DND-41 (cell line): Measurements from ENCODE around the gene RNASE4.
A peak's percentile ranks its signal among the peaks of the same experiment; 100 is the strongest.

Source experiments
- ATAC-seq: fragments of 200-7000 bp; cut with Tn5 transposase; 3 replicates; pipeline ENCODE4 v1.9.1; 2021; ENCODE audit warnings: low read depth; ENCODE audit not compliant: insufficient read depth
- DNase-seq: peaks from one replicate; pipeline ENCODE4 v3.0.0-alpha.2; 2020
- H2AFZ ChIP-seq: 2 replicates; pipeline ENCODE4 v1.6.0; 2012; ENCODE audit warnings: low read depth, low read length
- H3K27ac ChIP-seq: 2 replicates; pipeline ENCODE4 v1.5.1; 2012; ENCODE audit warnings: low read length, inconsistent platforms
- H3K27me3 ChIP-seq: fragments of 200-600 bp; sonication (generic); 2 replicates; pipeline ENCODE4 v1.6.0; 2012; ENCODE audit warnings: low read length, mild to moderate bottlenecking, inconsistent platforms; ENCODE audit not compliant: insufficient read depth, poor library complexity
- H3K36me3 ChIP-seq: 2 replicates; pipeline ENCODE4 v1.5.1; 2012; ENCODE audit warnings: low read length, inconsistent platforms; ENCODE audit not compliant: insufficient read depth
- H3K4me1 ChIP-seq: 2 replicates; pipeline ENCODE4 v1.5.1; 2012; ENCODE audit warnings: mild to moderate bottlenecking, low read length; ENCODE audit not compliant: insufficient read depth
- H3K4me2 ChIP-seq: 2 replicates; pipeline ENCODE4 v1.6.0; 2012; ENCODE audit warnings: mild to moderate bottlenecking, moderate library complexity, low read length, inconsistent platforms; ENCODE audit not compliant: insufficient read depth
- H3K4me3 ChIP-seq, 2 experiments: fragments of 200-600 bp in 1 of 2; shearing (Covaris generic) in 1 of 2; 2 replicates each; pipeline ENCODE4 v1.5.1; 2012 to 2016; ENCODE audit warnings: inconsistent platforms in 2 of 2, low read length in 2 of 2, mild to moderate bottlenecking in 2 of 2, low read depth in 1 of 2, moderate library complexity in 1 of 2
- H3K79me2 ChIP-seq: 2 replicates; pipeline ENCODE4 v1.6.0; 2012; ENCODE audit warnings: low read length, inconsistent platforms; ENCODE audit not compliant: insufficient read depth
- H3K9ac ChIP-seq: 2 replicates; pipeline ENCODE4 v1.6.0; 2012; ENCODE audit warnings: low read depth, mild to moderate bottlenecking, inconsistent platforms, low read length, moderate library complexity
- H3K9me3 ChIP-seq: 2 replicates; pipeline ENCODE4 v1.5.1; 2012; ENCODE audit warnings: low read length, moderate library complexity, mild to moderate bottlenecking, inconsistent platforms; ENCODE audit not compliant: insufficient read depth, severe bottlenecking
- H4K20me1 ChIP-seq: 2 replicates; pipeline ENCODE4 v1.6.0; 2012; ENCODE audit warnings: low read length; ENCODE audit not compliant: insufficient read depth
- CTCF ChIP-seq: IDR thresholded peaks from 2 replicates; pipeline ENCODE4 v1.5.1; 2012; ENCODE audit warnings: borderline replicate concordance, low read length, moderate library complexity, mild to moderate bottlenecking; ENCODE audit not compliant: poor library complexity, severe bottlenecking; ENCODE audit errors: extremely low read depth
- EZH2 ChIP-seq: IDR thresholded peaks from 3 replicates; pipeline ENCODE4 v1.6.1; 2012; ENCODE audit warnings: borderline replicate concordance, low read depth, mild to moderate bottlenecking, moderate library complexity, low read length, inconsistent platforms; ENCODE audit not compliant: severe bottlenecking

Gene RNASE4

GRCh38 chr14:20696764-20697163 is 12.4 kb downstream of the RNASE4 start:
- H3K9me3 ChIP-seq, result no peaks in the 10 kb centered on the region
- H3K36me3 ChIP-seq, result no peaks in the 10 kb centered on the region
- no peaks in the 10 kb centered on the region for H4K20me1 ChIP-seq
- no peak overlapping the region for H3K27ac ChIP-seq
- no peak for ATAC-seq
- no peaks in the 10 kb centered on the region for H3K79me2 ChIP-seq
- H3K4me3 ChIP-seq, result no peak overlapping the region
- H3K4me2 ChIP-seq, result no peak overlapping the region
- H3K9ac ChIP-seq, result no peak overlapping the region
- no peaks in the 10 kb centered on the region for H3K4me1 ChIP-seq
- H2AFZ ChIP-seq, result no peak overlapping the region
- no peaks in the 10 kb centered on the region for H3K27me3 ChIP-seq
- no peak for TF ChIP-seq EZH2
- TF ChIP-seq CTCF, result no peak
- DNase-seq, result no peak

GRCh38 chr14:20697273-20698017 is 13.1 kb downstream of the RNASE4 start:
- Histone ChIP-seq H3K9ac (no peak overlapping the region), H3K27me3 (no peaks in the 10 kb centered on the region), H3K79me2 (no peaks in the 10 kb centered on the region), H3K4me1 (no peaks in the 10 kb centered on the region), H3K9me3 (no peaks in the 10 kb centered on the region), H3K4me2 (no peak overlapping the region), H3K27ac (no peak overlapping the region), H3K36me3 (no peaks in the 10 kb centered on the region), H2AFZ (no peak overlapping the region; the same call in 1 of the 2 replicates), H3K4me3 (no peak overlapping the region), H4K20me1 (no peaks in the 10 kb centered on the region)
- peak; percentile 84 for TF ChIP-seq CTCF
- TF ChIP-seq EZH2, result no peak
- peak; percentile 71 for DNase-seq
- peak; percentile 90 for ATAC-seq

GRCh38 chr14:20698018-20698329 is 13.6 kb downstream of the RNASE4 start:
- Histone ChIP-seq H3K27me3 (no peaks in the 10 kb centered on the region), H3K79me2 (no peaks in the 10 kb centered on the region), H3K4me2 (no peak overlapping the region), H3K4me1 (no peaks in the 10 kb centered on the region), H3K9me3 (no peaks in the 10 kb centered on the region), H3K4me3 (no peak overlapping the region), H2AFZ (no peak overlapping the region), H4K20me1 (no peaks in the 10 kb centered on the region), H3K27ac (no peak overlapping the region), H3K9ac (no peak overlapping the region), H3K36me3 (no peaks in the 10 kb centered on the region)
- no peak for ATAC-seq
- TF ChIP-seq CTCF, result no peak
- TF ChIP-seq EZH2, result no peak
- no peak for DNase-seq
